Muscle layer of duodenum (tissue), 2 donors: Measurements from ENCODE around the gene SETX.
"Not testable (repeated sequence)": the region's sequence is repeated elsewhere in the genome, so short reads cannot be mapped to it uniquely, and the experiment has no call there.

Experiments used
- H3K27ac ChIP-seq: one replicate; pipeline ENCODE4 v1.7.0; 2013; ENCODE audit warnings: mild to moderate bottlenecking, low read length
- H3K27me3 ChIP-seq: one replicate; pipeline ENCODE4 v1.7.0; 2013; ENCODE audit warnings: low read depth, mild to moderate bottlenecking, control low read depth, low read length
- H3K36me3 ChIP-seq, 2 donors: one replicate each; pipeline ENCODE4 v1.7.0; 2013; ENCODE audit warnings: low read length in 2 of 2, control low read depth in 1 of 2, mild to moderate bottlenecking in 1 of 2; ENCODE audit not compliant: insufficient read depth in 2 of 2, control insufficient read depth in 1 of 2
- H3K4me1 ChIP-seq, 2 donors: one replicate each; pipeline ENCODE4 v1.7.0; 2013; ENCODE audit warnings: low read length in 2 of 2, mild to moderate bottlenecking in 2 of 2, control low read depth in 1 of 2, moderate library complexity in 1 of 2; ENCODE audit not compliant: insufficient read depth in 2 of 2, control insufficient read depth in 1 of 2
- H3K4me3 ChIP-seq, 2 donors: one replicate each; pipeline ENCODE4 v1.7.0; 2013; ENCODE audit warnings: low read length in 2 of 2, low read depth in 1 of 2, mild to moderate bottlenecking in 1 of 2
- H3K9me3 ChIP-seq, 2 donors: one replicate each; pipeline ENCODE4 v1.7.0; 2013; ENCODE audit warnings: low read length in 2 of 2, control low read depth in 1 of 2, mild to moderate bottlenecking in 1 of 2; ENCODE audit not compliant: control insufficient read depth in 1 of 2
- donor health status: healthy.

The SETX gene

GRCh38 chr9:132283165-132283564 is 71.6 kb downstream of the SETX start:
- no peak overlapping the region for H3K4me3 ChIP-seq
- peaks cover 72 to 82% of the 10 kb centered on the region in 2 donors for H3K36me3 ChIP-seq
- H3K27ac ChIP-seq, result no peak overlapping the region
- H3K27me3 ChIP-seq, result no peaks in the 10 kb centered on the region
- no peaks in the 10 kb centered on the region for H3K4me1 ChIP-seq
- no peaks in the 10 kb centered on the region for H3K9me3 ChIP-seq

DNA sequence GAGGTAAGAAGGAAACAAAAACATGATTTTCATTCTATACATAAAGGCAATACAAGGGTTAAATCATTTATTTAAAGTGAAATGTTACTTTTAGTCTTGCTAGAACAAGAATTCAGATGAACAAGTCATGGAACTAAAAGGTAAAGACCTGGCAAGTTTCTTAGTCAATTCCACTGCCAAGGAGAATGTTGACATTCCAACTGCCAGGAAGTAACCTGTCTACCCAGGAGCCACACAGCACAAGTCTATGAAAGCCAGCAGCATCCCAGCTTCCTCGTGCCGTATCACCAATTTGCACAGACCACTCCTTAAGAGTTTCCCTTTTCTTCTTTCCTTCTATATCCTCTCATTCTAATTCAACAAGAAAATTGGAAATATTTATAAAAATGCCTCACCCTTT is 79.9 kb downstream of the SETX start:
- Histone ChIP-seq H3K9me3 (no peaks in the 10 kb centered on the region), H3K36me3 (peaks cover 75 to 85% of the 10 kb centered on the region in 2 donors), H3K27ac (no peak overlapping the region), H3K4me3 (no peak overlapping the region), H3K4me1 (no peaks in the 10 kb centered on the region), H3K27me3 (no peaks in the 10 kb centered on the region)

DNA sequence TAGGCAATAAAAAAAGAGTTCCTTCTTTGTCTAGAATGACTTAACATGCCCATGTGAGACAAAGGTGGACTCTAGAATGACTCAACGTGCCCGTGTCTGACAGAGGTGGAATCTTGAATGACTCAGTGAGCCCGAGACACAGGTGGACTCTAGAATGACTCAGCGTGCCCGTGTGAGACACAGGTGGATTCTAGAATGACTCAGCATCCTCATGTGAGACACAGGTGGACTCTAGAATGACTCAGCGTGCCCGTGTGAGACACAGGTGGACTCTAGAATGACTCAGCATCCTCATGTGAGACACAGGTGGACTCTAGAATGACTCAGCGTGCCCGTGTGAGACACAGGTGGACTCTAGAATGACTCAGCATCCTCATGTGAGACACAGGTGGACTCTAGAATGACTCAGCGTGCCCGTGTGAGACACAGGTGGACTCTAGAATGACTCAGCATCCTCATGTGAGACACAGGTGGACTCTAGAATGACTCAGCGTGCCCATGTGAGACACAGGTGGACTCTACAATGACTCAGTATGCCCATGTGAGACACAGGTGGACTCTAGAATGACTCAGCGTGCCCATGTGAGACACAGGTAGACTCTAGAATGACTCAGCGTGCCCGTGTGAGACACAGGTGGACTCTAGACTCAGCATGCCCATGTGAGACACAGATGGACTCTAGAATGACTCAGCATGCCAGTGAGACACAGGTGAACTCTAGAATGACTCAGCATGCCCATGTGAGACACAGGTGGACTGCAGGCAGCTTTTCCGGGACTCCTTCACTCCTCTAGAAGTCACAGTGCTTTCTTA is 84.9 kb downstream of the SETX start:
- H3K27ac ChIP-seq, H3K4me1 ChIP-seq, H3K27me3 ChIP-seq, H3K9me3 ChIP-seq, H3K4me3 ChIP-seq: not testable (repeated sequence)
- H3K36me3 ChIP-seq, result peaks cover 57 to 61% of the 10 kb centered on the region in 2 donors

DNA sequence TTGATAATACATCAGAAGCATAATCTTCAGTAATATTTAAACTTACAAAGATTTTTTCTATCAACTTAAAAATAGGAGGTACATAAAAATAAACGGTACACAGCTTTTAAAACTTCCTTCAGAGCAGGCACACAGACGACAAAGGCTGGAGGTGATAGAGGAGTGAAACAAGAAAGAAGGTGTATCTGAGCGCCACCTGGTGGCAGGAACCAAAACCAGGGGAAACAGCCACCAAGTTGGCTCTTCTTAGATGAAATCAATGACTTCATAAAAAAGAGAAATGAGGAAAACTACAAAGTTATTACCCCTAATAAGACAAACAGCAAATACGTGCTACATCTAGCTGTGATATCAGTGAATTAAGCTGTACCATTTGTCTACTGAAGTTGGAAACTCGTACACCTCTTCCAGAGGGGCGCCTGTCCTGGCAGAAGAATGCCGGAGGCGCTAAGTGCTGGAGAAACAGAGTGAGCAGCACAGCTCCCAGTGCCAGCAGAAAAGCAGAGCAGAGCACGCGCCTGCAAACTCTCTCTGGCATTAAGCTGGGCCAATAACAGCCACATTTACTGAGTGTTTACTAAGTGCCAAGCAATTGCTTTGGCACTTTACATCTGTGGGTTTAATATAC is 85.9 kb downstream of the SETX start:
- H3K27ac ChIP-seq, result no peak overlapping the region
- peaks cover 58 to 60% of the 10 kb centered on the region in 2 donors for H3K36me3 ChIP-seq
- no peaks in the 10 kb centered on the region for H3K9me3 ChIP-seq
- no peaks in the 10 kb centered on the region for H3K4me1 ChIP-seq
- no peak overlapping the region for H3K4me3 ChIP-seq
- H3K27me3 ChIP-seq, result no peaks in the 10 kb centered on the region

DNA sequence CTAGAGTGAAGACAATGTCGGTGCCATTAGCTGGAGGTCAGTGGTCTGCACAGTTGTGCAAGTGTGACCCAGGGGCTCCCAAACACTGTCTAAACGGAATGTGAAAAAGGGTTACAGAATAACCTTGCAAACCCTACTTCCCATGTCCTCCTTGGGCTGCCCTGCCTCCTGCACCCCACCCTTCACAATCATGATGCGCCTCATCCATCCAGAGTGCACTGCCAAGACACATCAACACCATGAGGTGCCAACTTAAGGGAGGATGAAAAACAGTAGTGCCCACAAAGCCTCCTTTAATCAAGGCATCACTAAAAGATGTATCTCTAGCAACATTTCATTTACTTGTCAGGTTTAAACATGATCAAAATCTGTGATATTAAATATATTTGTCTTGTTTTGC is 87.1 kb downstream of the SETX start:
- Histone ChIP-seq H3K4me1 (no peaks in the 10 kb centered on the region), H3K27me3 (no peaks in the 10 kb centered on the region), H3K27ac (no peak overlapping the region), H3K36me3 (peaks cover 58 to 60% of the 10 kb centered on the region in 2 donors), H3K4me3 (no peak overlapping the region), H3K9me3 (no peaks in the 10 kb centered on the region)

DNA sequence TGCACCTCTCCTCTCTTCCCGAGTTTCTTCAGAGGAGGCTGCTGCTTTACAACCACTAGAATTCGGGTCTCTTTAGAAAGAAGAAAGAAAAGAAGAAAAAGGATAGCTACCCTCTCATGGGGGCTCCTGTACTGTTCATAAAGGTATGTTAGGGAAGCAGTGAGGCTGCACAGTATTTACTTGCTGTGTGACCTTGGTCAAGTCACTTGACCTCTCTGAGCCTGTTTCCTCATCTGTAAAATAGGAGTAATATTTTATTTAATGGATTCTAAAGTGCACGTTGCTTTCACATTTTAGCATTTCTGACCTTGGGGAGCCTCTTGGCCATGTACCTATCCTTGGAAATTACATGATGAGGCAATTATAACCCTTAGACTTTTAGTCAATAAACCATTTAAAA is 88.8 kb downstream of the SETX start:
- Histone ChIP-seq H3K27me3 (no peaks in the 10 kb centered on the region), H3K27ac (no peak overlapping the region), H3K4me3 (no peak overlapping the region), H3K36me3 (peaks cover 60 to 64% of the 10 kb centered on the region in 2 donors), H3K9me3 (no peaks in the 10 kb centered on the region), H3K4me1 (no peaks in the 10 kb centered on the region)

DNA sequence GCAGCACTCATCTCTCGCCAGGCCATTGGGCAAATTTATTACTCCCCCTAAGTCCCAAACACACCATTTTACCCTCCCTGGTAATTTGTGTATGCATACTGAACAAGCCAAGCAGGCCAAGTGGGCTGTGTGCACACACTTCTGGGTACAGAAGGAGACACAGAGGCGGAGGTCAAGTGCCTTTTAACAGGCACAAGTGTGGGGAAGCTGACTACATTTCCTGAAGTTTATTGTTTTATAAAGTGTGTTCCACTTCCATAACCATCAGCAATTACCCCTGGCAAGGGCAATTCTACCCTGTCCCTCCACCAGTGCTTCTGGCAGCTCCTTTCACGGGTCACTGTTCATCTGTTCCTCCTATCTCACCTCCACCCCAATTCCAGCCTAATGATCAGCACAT is 93.9 kb downstream of the SETX start:
- no peak overlapping the region for H3K27ac ChIP-seq
- no peak overlapping the region for H3K4me3 ChIP-seq
- no peaks in the 10 kb centered on the region for H3K27me3 ChIP-seq
- H3K4me1 ChIP-seq, result peaks cover 0 to 8% of the 10 kb centered on the region in 2 donors
- H3K36me3 ChIP-seq, result peaks cover 36 to 37% of the 10 kb centered on the region in 2 donors
- H3K9me3 ChIP-seq, result no peaks in the 10 kb centered on the region

- peaks cover 2% of the 10 kb centered on the region for H3K27me3 ChIP-seq
- H3K27ac ChIP-seq, result no peak overlapping the region
- H3K4me3 ChIP-seq, result no peak overlapping the region
- H3K4me1 ChIP-seq, result no peaks in the 10 kb centered on the region
- H3K36me3 ChIP-seq, result no peaks in the 10 kb centered on the region
- peaks cover 0 to 6% of the 10 kb centered on the region in 2 donors for H3K9me3 ChIP-seq
Observed at GRCh38 chr9:132250324-132251262, 104.2 kb downstream of the SETX start.

- no peak overlapping the region for H3K4me3 ChIP-seq
- peaks cover 5% of the 10 kb centered on the region for H3K27me3 ChIP-seq
- no peaks in the 10 kb centered on the region for H3K36me3 ChIP-seq
- H3K9me3 ChIP-seq, result peaks cover 0 to 6% of the 10 kb centered on the region in 2 donors
- H3K4me1 ChIP-seq, result no peaks in the 10 kb centered on the region
- no peak overlapping the region for H3K27ac ChIP-seq
Observed at GRCh38 chr9:132249690-132250089, 105.1 kb downstream of the SETX start.

DNA sequence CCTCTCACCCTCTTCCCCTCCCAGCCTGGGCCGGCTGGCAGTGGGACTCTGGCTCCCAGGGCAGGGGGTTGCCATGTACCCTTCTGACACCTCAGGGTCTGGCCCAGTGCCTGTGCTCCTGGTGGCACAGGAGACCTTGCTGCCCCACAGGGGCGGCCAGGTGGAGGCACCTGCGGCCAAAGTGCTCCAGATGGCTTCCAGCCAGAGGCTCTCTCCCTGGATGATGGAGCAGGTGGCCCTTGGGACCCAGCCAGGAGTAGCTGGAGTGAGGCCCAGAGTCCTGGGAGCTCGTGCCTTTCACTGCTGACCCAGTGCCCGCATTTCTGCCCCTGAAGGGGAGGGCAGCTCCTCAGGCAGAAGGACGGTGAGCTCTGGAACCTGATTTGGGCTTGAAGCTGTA is 105.7 kb downstream of the SETX start:
- Histone ChIP-seq H3K27me3 (peaks cover 5% of the 10 kb centered on the region), H3K4me3 (no peak overlapping the region), H3K27ac (no peak overlapping the region), H3K9me3 (peaks cover 0 to 6% of the 10 kb centered on the region in 2 donors), H3K36me3 (no peaks in the 10 kb centered on the region), H3K4me1 (no peaks in the 10 kb centered on the region)

GRCh38 chr9:132247942-132248341 is 106.8 kb downstream of the SETX start:
- Histone ChIP-seq H3K4me1 (peaks cover 0 to 3% of the 10 kb centered on the region in 2 donors), H3K27me3 (peaks cover 5% of the 10 kb centered on the region), H3K36me3 (no peaks in the 10 kb centered on the region), H3K4me3 (no peak overlapping the region), H3K9me3 (peaks cover 0 to 6% of the 10 kb centered on the region in 2 donors), H3K27ac (no peak overlapping the region)
